ENCODE measurements around the gene MRI1.
"Not testable (repeated sequence)": the region's sequence is repeated elsewhere in the genome, so short reads cannot be mapped to it uniquely, and the experiment has no call there.

Gene MRI1

GRCh38 chr19:13782537-13782936 lies 18.2 kb downstream of the MRI1 start:
- Histone ChIP-seq H3K4me1 (peaks cover 5% of the 10 kb centered on the region; the same call in 1 of the 2 replicates), H3K4me3 (ENCODE audit: low read depth, low read length) (no peak overlapping the region), H3K27me3 (no peaks in the 10 kb centered on the region), H3K36me3 (peaks cover 17% of the 10 kb centered on the region), H3K9me3 (no peaks in the 10 kb centered on the region)
- no peak for TF ChIP-seq CTCF (IDR thresholded peaks at IDR 0.05; ENCODE audit: low read depth, low read length)
- no peak for DNase-seq

- TF ChIP-seq CTCF (IDR thresholded peaks at IDR 0.05; ENCODE audit: low read depth, low read length), result no peak
- Histone ChIP-seq H3K27me3 (no peaks in the 10 kb centered on the region), H3K9me3 (no peaks in the 10 kb centered on the region), H3K4me3 (ENCODE audit: low read depth, low read length) (no peak overlapping the region), H3K36me3 (peaks cover 6% of the 10 kb centered on the region), H3K4me1 (peaks cover 5% of the 10 kb centered on the region; the same call in 1 of the 2 replicates)
- no peak for DNase-seq
These were observed 19.5 kb downstream of the MRI1 start for GRCh38 chr19:13783565-13784500.

- Histone ChIP-seq H3K36me3 (no peaks in the 10 kb centered on the region; the same call in 1 of the 2 replicates), H3K4me3 (ENCODE audit: low read depth, low read length) (no peak overlapping the region), H3K4me1 (peaks cover 5% of the 10 kb centered on the region; the same call in 1 of the 2 replicates), H3K9me3 (no peaks in the 10 kb centered on the region), H3K27me3 (no peaks in the 10 kb centered on the region)
- peak; percentile 77 for TF ChIP-seq CTCF (IDR thresholded peaks at IDR 0.05; ENCODE audit: low read depth, low read length)
- peak; percentile 89 for DNase-seq
These were observed 20.6 kb downstream of the MRI1 start for GRCh38 chr19:13784731-13785452.

GRCh38 chr19:13788991-13789390 lies 24.7 kb downstream of the MRI1 start:
- Histone ChIP-seq H3K9me3 (no peaks in the 10 kb centered on the region), H3K4me3 (ENCODE audit: low read depth, low read length) (no peak overlapping the region), H3K36me3 (no peaks in the 10 kb centered on the region), H3K27me3 (no peaks in the 10 kb centered on the region), H3K4me1 (no peaks in the 10 kb centered on the region)
- no peak for DNase-seq
- TF ChIP-seq CTCF (IDR thresholded peaks at IDR 0.05; ENCODE audit: low read depth, low read length), result no peak

- Histone ChIP-seq H3K36me3 (no peaks in the 10 kb centered on the region), H3K4me1 (no peaks in the 10 kb centered on the region), H3K4me3 (ENCODE audit: low read depth, low read length) (no peak overlapping the region), H3K9me3 (no peaks in the 10 kb centered on the region), H3K27me3 (no peaks in the 10 kb centered on the region)
- no peak for DNase-seq
- no peak for TF ChIP-seq CTCF (IDR thresholded peaks at IDR 0.05; ENCODE audit: low read depth, low read length)
These were observed 26.0 kb downstream of the MRI1 start for GRCh38 chr19:13790354-13790753.

GRCh38 chr19:13793317-13793716 lies 29.0 kb downstream of the MRI1 start:
- not testable (repeated sequence) for DNase-seq; H3K4me3 ChIP-seq (ENCODE audit: low read depth, low read length); H3K9me3 ChIP-seq

More at GRCh38 chr19:13793317-13793716, 29.0 kb downstream of the MRI1 start:
- H3K4me1 ChIP-seq, H3K36me3 ChIP-seq, H3K27me3 ChIP-seq: not testable (repeated sequence)

Measured in BE2C (cell line).